OCI-LY7 (cell line): ENCODE data around the gene ZC3H12D. TPM values are rescaled to one million over a fixed set of nuclear protein-coding genes. Genes with fewer than 3 reads are reported as not detected.

Experiments
- BruUV-seq: library from RNA; stranded (reverse); fragments of 400-500 nt; replicated peaks from 2 replicates; lab custom pipeline; 2021; lab: Mats Ljungman, UMichigan
- CTCF ChIA-PET: fragments of 300-600 bp; sonication (Branson Sonifier 250); formaldehyde crosslinking; loops from one replicate; lab custom pipeline; 2022; ENCODE audit warnings: antibody characterized with exemption; ENCODE audit not compliant: unreplicated experiment; lab: Charles Lee
- POLR2A ChIA-PET: fragments of 300-600 bp; sonication (Branson Sonifier 250); formaldehyde crosslinking; loops from one replicate; lab custom pipeline; 2022; ENCODE audit warnings: antibody characterized with exemption; lab: Charles Lee
- DNase-seq: peaks from one replicate; pipeline ENCODE4 v3.0.0-alpha.2; 2015; ENCODE audit warnings: low spot score
- H2AFZ ChIP-seq: fragments of 200-600 bp; sonication (generic), shearing (Covaris generic); 2 replicates; pipeline ENCODE4 v1.6.1; 2014; ENCODE audit warnings: mild to moderate bottlenecking, antibody characterized with exemption, low read length, moderate library complexity
- H3K27ac ChIP-seq: fragments of 200-600 bp; sonication (generic); 2 replicates; pipeline ENCODE4 v1.5.1; 2014; ENCODE audit warnings: mixed run types, low read depth, mild to moderate bottlenecking, moderate library complexity, low read length, inconsistent platforms; ENCODE audit not compliant: poor library complexity, severe bottlenecking
- H3K36me3 ChIP-seq: fragments of 200-600 bp; sonication (generic); 2 replicates; pipeline ENCODE4 v1.6.1; 2014; ENCODE audit warnings: mild to moderate bottlenecking, antibody characterized with exemption, low read length, moderate library complexity, mixed read lengths; ENCODE audit not compliant: insufficient read depth
- H3K4me1 ChIP-seq: fragments of 200-600 bp; sonication (generic); 2 replicates; pipeline ENCODE4 v1.5.1; 2014; ENCODE audit warnings: mild to moderate bottlenecking, low read length; ENCODE audit not compliant: insufficient read depth, poor library complexity, severe bottlenecking
- H3K4me2 ChIP-seq: fragments of 200-600 bp; sonication (generic); 2 replicates; pipeline ENCODE4 v1.6.1; 2014; ENCODE audit warnings: mild to moderate bottlenecking, low read length
- H3K4me3 ChIP-seq: fragments of 200-600 bp; sonication (generic); 2 replicates; pipeline ENCODE4 v1.5.1; 2014; ENCODE audit warnings: mild to moderate bottlenecking, low read depth, low read length; ENCODE audit not compliant: poor library complexity, severe bottlenecking
- H3K79me2 ChIP-seq: fragments of 200-600 bp; sonication (generic); 2 replicates; pipeline ENCODE4 v1.6.1; 2016; ENCODE audit warnings: low read depth, mild to moderate bottlenecking, low read length, moderate library complexity, mixed read lengths; ENCODE audit not compliant: insufficient read depth
- H3K9me2 ChIP-seq: fragments of 200-600 bp; sonication (generic); 2 replicates; pipeline ENCODE4 v1.6.1; 2016; ENCODE audit warnings: mild to moderate bottlenecking, low read length, mixed read lengths; ENCODE audit not compliant: insufficient read depth
- H3K9me3 ChIP-seq: fragments of 200-600 bp; sonication (generic); 2 replicates; pipeline ENCODE4 v1.6.1; 2014; ENCODE audit warnings: mild to moderate bottlenecking, mixed run types, low read length, mixed read lengths
- H4K20me1 ChIP-seq: fragments of 200-600 bp; sonication (generic); 2 replicates; pipeline ENCODE4 v1.6.1; 2014; ENCODE audit warnings: mild to moderate bottlenecking, antibody characterized with exemption, low read length, moderate library complexity, mixed read lengths; ENCODE audit not compliant: insufficient read depth
- CTCF ChIP-seq: fragments of 200-600 bp; sonication (generic); conservative IDR thresholded peaks from 2 replicates; pipeline ENCODE4 v1.5.1; 2014; ENCODE audit warnings: mild to moderate bottlenecking, antibody characterized with exemption, low read length, moderate library complexity, mixed read lengths
- EZH2phosphoT487 ChIP-seq: fragments of 200-600 bp; sonication (generic); IDR thresholded peaks from 2 replicates; pipeline ENCODE4 v1.6.1; 2018; ENCODE audit warnings: low read depth, borderline replicate concordance, mild to moderate bottlenecking, mixed run types, antibody characterized with exemption, low read length, moderate library complexity, mixed read lengths
- intact Hi-C: fragments of 100-400 bp; cut with micrococcal nuclease; formaldehyde crosslinking; loops from one replicate; pipeline ENCODE4 v1.10.0; 2022; ENCODE audit not compliant: unreplicated experiment
- total RNA-seq, 2 experiments: library from RNA; depleted of rRNA in 1 of 2; stranded (reverse); fragments of >200 nt in 1 of 2; shearing (Covaris generic) in 1 of 2; gene quantifications; 2 replicates each; pipeline ENCODE4 v1.2.3, GENCODE V29; 2014 to 2022

Gene ZC3H12D
- total RNA-seq, 2 experiments from 2014 or later: 12.8 to 22.6 TPM

DNA sequence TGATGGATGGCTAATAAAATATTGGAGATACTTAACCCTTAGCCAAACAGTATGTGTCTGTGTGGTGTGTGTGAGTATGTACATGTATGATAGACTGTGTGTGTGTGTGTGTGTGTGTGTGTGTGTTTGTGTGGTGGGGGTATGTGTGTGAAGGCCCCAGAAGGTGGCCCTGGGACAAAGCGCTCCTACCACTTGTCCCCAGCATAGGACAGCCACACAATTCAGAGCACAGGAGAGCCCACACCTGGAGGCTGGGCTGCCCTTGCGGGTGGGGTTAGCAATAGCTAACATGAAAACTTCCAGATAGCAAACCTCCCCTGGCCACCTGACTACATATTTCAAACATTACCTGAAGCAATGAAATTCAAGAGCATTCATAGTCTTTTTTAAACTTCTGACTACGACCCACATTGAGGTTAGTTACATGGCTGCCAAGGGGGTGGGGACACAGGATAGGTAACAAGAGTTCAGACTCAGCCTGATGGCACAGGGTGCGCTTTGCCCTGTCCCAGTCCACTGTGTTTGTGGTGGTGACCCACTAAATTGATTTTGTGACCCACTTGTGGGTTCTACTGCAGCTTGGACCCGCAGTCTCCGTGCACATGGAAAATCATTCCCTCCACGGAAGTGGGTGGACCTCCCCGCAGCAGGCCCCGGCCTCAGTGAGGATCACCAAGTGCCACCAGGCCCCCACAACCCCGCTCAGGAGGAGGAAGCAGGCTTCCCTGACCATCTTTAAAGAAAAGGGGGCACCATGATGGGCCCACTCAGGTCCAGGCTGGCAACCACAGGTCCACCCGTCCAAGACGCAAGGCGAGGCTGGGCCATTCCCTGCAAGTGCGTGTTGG is 34.8 kb downstream of the ZC3H12D start:
- H3K4me3 ChIP-seq: no peak overlapping the region
- no peak for DNase-seq

DNA sequence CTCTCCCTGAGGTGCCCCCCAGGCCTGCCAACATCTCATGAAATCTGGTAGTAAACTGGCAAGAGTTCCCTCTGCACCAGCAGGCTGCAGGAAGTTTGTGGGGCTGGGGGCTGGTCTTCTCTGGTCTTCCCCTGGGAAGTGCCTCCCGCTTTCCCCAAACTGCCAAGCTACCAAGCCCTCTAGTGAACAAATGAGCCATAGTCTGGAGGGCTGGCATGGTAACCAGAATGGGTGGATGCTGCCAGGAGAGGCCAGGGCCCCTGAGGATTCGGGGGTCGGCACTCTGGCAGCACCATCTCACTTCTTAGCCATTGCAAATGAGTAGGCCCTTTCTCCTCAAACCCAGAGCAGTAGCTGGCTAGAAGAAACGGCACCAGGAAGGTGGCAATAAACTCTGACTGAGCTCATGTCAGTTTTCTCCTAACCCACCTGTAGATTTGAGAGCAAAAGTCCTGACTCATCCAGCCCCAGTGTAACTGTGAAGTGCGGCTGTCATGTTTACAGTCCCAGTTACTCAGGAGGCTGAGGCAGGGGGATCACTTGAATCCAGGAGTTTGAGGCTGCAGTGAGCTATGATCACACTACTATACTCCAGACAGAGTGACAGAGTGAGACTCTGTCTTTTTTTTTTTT is 35.9 kb downstream of the ZC3H12D start:
- H3K36me3 ChIP-seq: peaks cover 40% of the 10 kb centered on the region
- H3K9me3 ChIP-seq: no peaks in the 10 kb centered on the region
- POLR2A ChIA-PET: interaction anchor here (0.5 to 0.6 kb wide), 2 partner anchors 16 to 134 kb away, joined by 3 read pairs; no protein-coding TSS in a partner anchor
- TF ChIP-seq EZH2phosphoT487 (no peak), CTCF (no peak)
- intact Hi-C loops: no loop called here
- H3K9me2 ChIP-seq: no peaks in the 10 kb centered on the region
- H3K4me1 ChIP-seq: no peaks in the 10 kb centered on the region
- H2AFZ ChIP-seq: no peak overlapping the region
- CTCF ChIA-PET: no interaction called here
- no TSS peak for BruUV-seq
- H3K4me2 ChIP-seq: no peak overlapping the region
- no peaks in the 10 kb centered on the region for H4K20me1 ChIP-seq
- H3K79me2 ChIP-seq: no peaks in the 10 kb centered on the region
- no peak overlapping the region for H3K27ac ChIP-seq
- DNase-seq: no peak
- H3K4me3 ChIP-seq: no peak overlapping the region

More for the DNA sequence above, 34.8 kb downstream of the ZC3H12D start:
- Histone ChIP-seq H3K36me3 (peaks cover 43% of the 10 kb centered on the region), H3K9me2 (no peaks in the 10 kb centered on the region), H3K4me1 (no peaks in the 10 kb centered on the region), H3K79me2 (no peaks in the 10 kb centered on the region), H4K20me1 (no peaks in the 10 kb centered on the region), H3K4me2 (no peak overlapping the region), H3K27ac (no peak overlapping the region), H2AFZ (no peak overlapping the region), H3K9me3 (no peaks in the 10 kb centered on the region)
- TF ChIP-seq EZH2phosphoT487 (no peak), CTCF (no peak)
- ChIA-PET CTCF (no interaction called here), POLR2A (interaction anchor here (0.5 kb wide), 1 partner anchor 15 kb away, joined by 3 read pairs; no protein-coding TSS in a partner anchor)
- intact Hi-C loops: no loop called here
- TSS peak; percentile 55 for BruUV-seq
